ENCODE measurements around the gene PDXDC1. TPM values are rescaled to one million over a fixed set of nuclear protein-coding genes. Genes with fewer than 3 reads are reported as not detected.
A peak's percentile ranks its signal among the peaks of the same experiment; 100 is the strongest.
"Not testable (repeated sequence)": the region's sequence is repeated elsewhere in the genome, so short reads cannot be mapped to it uniquely, and the experiment has no call there.

Gene PDXDC1
- total and polyA plus RNA-seq, 9 of the 15 experiments (the other 6 are each of a cell fraction or from before 2014, with no cell fraction given) = 5.1 to 95.4 (median 45.8) TPM

DNA sequence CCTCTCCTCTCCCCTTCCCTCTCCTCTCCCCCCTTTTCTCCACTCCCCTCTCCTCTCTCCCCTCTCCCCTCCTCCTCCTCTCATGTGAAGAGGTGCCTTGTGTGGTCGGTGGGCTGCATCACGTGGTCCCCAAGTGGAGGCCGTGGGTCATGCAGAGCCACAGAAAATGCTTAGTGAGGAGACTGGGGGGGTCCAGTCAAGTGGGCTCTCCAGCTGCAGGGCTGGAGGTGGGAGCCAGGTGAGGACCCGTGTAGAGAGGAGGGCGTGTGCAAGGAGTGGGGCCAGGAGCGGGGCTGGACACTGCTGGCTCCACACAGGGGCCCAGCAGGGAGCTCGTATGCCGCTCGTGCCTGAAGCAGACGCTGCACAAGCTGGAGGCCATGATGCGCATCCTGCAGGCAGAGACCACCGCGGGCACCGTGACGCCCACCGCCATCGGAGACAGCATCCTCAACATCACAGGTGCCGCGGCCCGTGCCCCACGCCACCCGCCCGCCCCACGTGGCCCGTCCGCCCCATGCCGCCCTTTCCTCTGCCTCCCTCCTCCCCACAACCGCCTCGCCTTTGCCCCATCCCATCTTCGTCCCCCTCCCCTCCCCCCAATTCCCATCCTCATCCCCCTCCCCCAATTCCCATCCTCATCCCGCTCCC lies 46.6 kb upstream of the PDXDC1 start:
- in situ Hi-C loops (cut with MboI); H3K4me2 ChIP-seq (ENCODE audit: insufficient read depth, low read length); H3K9ac ChIP-seq (ENCODE audit: insufficient read depth in 1 of 2, low read depth in 2 of 2, low read length in 2 of 2); H3K9me1 ChIP-seq (ENCODE audit: control insufficient read depth, insufficient read depth, low read length); BruUV-seq (replicated peaks); H4K20me1 ChIP-seq (replicated peaks; ENCODE audit: control insufficient read depth, insufficient read depth, low read length); H3K4me1 ChIP-seq (replicated peaks in 1 of 2; ENCODE audit: control insufficient read depth in 2 of 2, insufficient read depth in 2 of 2, low read length in 2 of 2); H3K4me3 ChIP-seq; H2AFZ ChIP-seq (ENCODE audit: low read depth, low read length); FAIRE-seq; H3K27ac ChIP-seq (ENCODE audit: extremely low read depth, low read depth, low read length); CTCF ChIA-PET (ENCODE audit: low intra/inter-chr PET ratio); H3K27me3 ChIP-seq (ENCODE audit: control insufficient read depth in 2 of 2, insufficient read depth in 2 of 2, low read length in 2 of 2); H3K9me3 ChIP-seq (replicated peaks; ENCODE audit: control insufficient read depth, insufficient read depth, low read depth, low read length); intact Hi-C loops (cut with micrococcal nuclease); H3K36me3 ChIP-seq (ENCODE audit: control insufficient read depth, insufficient read depth, low read length); POLR2A ChIA-PET; H3K79me2 ChIP-seq (ENCODE audit: control insufficient read depth, insufficient read depth, low read length); ATAC-seq: not testable (repeated sequence)
- 71% methylated on average over 4 of the region's 31 CpGs for WGBS (ENCODE audit: insufficient coverage, low coverage, missing lambda C conversion rate)
- peak in 2 of 4 experiments; percentile 3 to 13 for DNase-seq (ENCODE audit: extremely low read depth in 1 of 4, low spot score in 3 of 4)

DNA sequence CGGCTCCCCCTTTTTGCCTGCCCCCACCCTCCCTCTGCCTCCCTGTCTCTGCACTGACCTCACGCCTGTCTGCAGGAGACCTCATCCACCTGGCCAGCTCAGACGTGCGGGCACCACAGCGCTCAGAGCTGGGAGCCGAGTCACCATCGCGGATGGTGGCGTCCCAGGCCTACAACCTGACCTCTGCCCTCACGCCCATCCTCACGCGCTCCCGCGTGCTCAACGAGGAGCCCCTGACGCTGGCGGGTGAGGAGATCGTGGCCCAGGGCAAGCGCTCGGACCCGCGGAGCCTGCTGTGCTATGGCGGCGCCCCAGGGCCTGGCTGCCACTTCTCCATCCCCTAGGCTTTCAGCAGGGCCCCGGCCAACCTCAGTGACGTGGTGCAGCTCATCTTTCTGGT lies 45.6 kb upstream of the PDXDC1 start:
- 70% methylated on average over 10 of the region's 26 CpGs for WGBS (ENCODE audit: insufficient coverage, low coverage, missing lambda C conversion rate)
- in situ Hi-C loops (cut with MboI); H4K20me1 ChIP-seq (replicated peaks; ENCODE audit: control insufficient read depth, insufficient read depth, low read length); H3K4me1 ChIP-seq (replicated peaks in 1 of 2; ENCODE audit: control insufficient read depth in 2 of 2, insufficient read depth in 2 of 2, low read length in 2 of 2); FAIRE-seq; ATAC-seq; H2AFZ ChIP-seq (ENCODE audit: low read depth, low read length); H3K79me2 ChIP-seq (ENCODE audit: control insufficient read depth, insufficient read depth, low read length); DNase-seq (ENCODE audit: extremely low read depth in 1 of 4, low spot score in 3 of 4); H3K36me3 ChIP-seq (ENCODE audit: control insufficient read depth, insufficient read depth, low read length); CTCF ChIA-PET (ENCODE audit: low intra/inter-chr PET ratio); H3K4me2 ChIP-seq (ENCODE audit: insufficient read depth, low read length); H3K4me3 ChIP-seq; H3K27ac ChIP-seq (ENCODE audit: extremely low read depth, low read depth, low read length); H3K9me1 ChIP-seq (ENCODE audit: control insufficient read depth, insufficient read depth, low read length); H3K9ac ChIP-seq (ENCODE audit: insufficient read depth in 1 of 2, low read depth in 2 of 2, low read length in 2 of 2); H3K27me3 ChIP-seq (ENCODE audit: control insufficient read depth in 2 of 2, insufficient read depth in 2 of 2, low read length in 2 of 2); BruUV-seq (replicated peaks); intact Hi-C loops (cut with micrococcal nuclease); POLR2A ChIA-PET; H3K9me3 ChIP-seq (replicated peaks; ENCODE audit: control insufficient read depth, insufficient read depth, low read depth, low read length): not testable (repeated sequence)

DNA sequence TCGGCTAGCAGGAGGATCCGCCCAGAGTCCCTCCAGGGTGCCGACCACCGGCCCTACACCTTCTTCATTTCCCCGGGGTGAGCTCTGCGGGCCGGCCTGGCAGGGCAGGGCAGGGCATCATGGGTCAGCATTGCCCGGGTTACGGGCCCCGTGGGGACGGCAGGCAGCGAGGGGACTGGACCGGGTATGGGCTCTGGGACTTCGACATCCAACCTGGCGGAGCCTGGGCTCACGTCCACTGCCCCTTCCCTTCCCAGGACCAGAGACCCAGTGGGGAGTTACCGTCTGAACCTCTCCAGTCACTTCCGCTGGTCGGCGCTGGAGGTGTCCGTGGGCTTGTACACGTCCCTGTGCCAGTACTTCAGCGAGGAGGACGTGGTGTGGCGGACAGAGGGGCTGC lies 44.6 kb upstream of the PDXDC1 start:
- H3K27me3 ChIP-seq (ENCODE audit: control insufficient read depth in 2 of 2, insufficient read depth in 2 of 2, low read length in 2 of 2); H4K20me1 ChIP-seq (replicated peaks; ENCODE audit: control insufficient read depth, insufficient read depth, low read length); POLR2A ChIA-PET; DNase-seq (ENCODE audit: extremely low read depth in 1 of 4, low spot score in 3 of 4); CTCF ChIA-PET (ENCODE audit: low intra/inter-chr PET ratio); H3K27ac ChIP-seq (ENCODE audit: extremely low read depth, low read depth, low read length); H3K4me1 ChIP-seq (replicated peaks in 1 of 2; ENCODE audit: control insufficient read depth in 2 of 2, insufficient read depth in 2 of 2, low read length in 2 of 2); H3K36me3 ChIP-seq (ENCODE audit: control insufficient read depth, insufficient read depth, low read length); BruUV-seq (replicated peaks); intact Hi-C loops (cut with micrococcal nuclease); in situ Hi-C loops (cut with MboI); H3K9me1 ChIP-seq (ENCODE audit: control insufficient read depth, insufficient read depth, low read length); H2AFZ ChIP-seq (ENCODE audit: low read depth, low read length); FAIRE-seq; H3K4me2 ChIP-seq (ENCODE audit: insufficient read depth, low read length); H3K9ac ChIP-seq (ENCODE audit: insufficient read depth in 1 of 2, low read depth in 2 of 2, low read length in 2 of 2); H3K4me3 ChIP-seq; H3K79me2 ChIP-seq (ENCODE audit: control insufficient read depth, insufficient read depth, low read length); H3K9me3 ChIP-seq (replicated peaks; ENCODE audit: control insufficient read depth, insufficient read depth, low read depth, low read length); ATAC-seq: not testable (repeated sequence)
- WGBS (ENCODE audit: insufficient coverage, low coverage, missing lambda C conversion rate) = 70% methylated on average over 2 of the region's 25 CpGs

DNA sequence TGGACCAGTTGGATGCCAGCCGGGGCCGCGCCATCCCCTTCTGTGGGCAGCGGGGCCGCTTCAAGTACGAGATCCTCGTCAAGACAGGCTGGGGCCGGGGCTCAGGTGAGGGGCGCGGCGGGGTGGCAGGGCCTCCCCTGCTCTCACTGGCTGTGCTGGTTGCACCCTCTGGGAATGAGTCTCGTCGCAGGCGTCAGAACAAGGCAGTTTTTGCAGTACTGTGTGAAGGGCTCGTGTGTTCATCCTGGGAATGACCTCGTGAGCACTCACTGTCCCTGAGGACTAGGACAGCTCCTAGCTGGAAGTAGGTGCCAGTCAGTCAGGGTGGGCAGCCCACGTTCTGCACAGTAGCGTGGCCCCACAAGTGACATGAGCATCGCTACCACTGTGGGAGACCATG lies 43.9 kb upstream of the PDXDC1 start:
- H3K27ac ChIP-seq (ENCODE audit: extremely low read depth, low read depth, low read length); ATAC-seq; H4K20me1 ChIP-seq (replicated peaks; ENCODE audit: control insufficient read depth, insufficient read depth, low read length); H3K27me3 ChIP-seq (ENCODE audit: control insufficient read depth in 2 of 2, insufficient read depth in 2 of 2, low read length in 2 of 2); FAIRE-seq; H3K9me3 ChIP-seq (replicated peaks; ENCODE audit: control insufficient read depth, insufficient read depth, low read depth, low read length); DNase-seq (ENCODE audit: extremely low read depth in 1 of 4, low spot score in 3 of 4); H3K9ac ChIP-seq (ENCODE audit: insufficient read depth in 1 of 2, low read depth in 2 of 2, low read length in 2 of 2); H3K4me1 ChIP-seq (replicated peaks in 1 of 2; ENCODE audit: control insufficient read depth in 2 of 2, insufficient read depth in 2 of 2, low read length in 2 of 2); BruUV-seq (replicated peaks); H3K36me3 ChIP-seq (ENCODE audit: control insufficient read depth, insufficient read depth, low read length); CTCF ChIA-PET (ENCODE audit: low intra/inter-chr PET ratio); intact Hi-C loops (cut with micrococcal nuclease); H2AFZ ChIP-seq (ENCODE audit: low read depth, low read length); H3K4me2 ChIP-seq (ENCODE audit: insufficient read depth, low read length); H3K79me2 ChIP-seq (ENCODE audit: control insufficient read depth, insufficient read depth, low read length); H3K4me3 ChIP-seq; in situ Hi-C loops (cut with MboI); H3K9me1 ChIP-seq (ENCODE audit: control insufficient read depth, insufficient read depth, low read length); POLR2A ChIA-PET: not testable (repeated sequence)
- WGBS (ENCODE audit: insufficient coverage, low coverage, missing lambda C conversion rate) = 72% methylated on average over 5 of the region's 19 CpGs

All from K562 (cell line).